ENCODE measurements around the gene CYP8B1. TPM values are rescaled to one million over a fixed set of nuclear protein-coding genes. Genes with fewer than 3 reads are reported as not detected.

Gene CYP8B1
- total and polyA plus RNA-seq, 4 donors: 0.01 to 0.09 TPM; not detected in 2

- Histone ChIP-seq H3K9ac (ENCODE audit: insufficient read depth in 1 of 2, low read length in 2 of 2) (no peak overlapping the region), H3K36me3 (ENCODE audit: control insufficient read depth in 4 of 4, insufficient read depth in 4 of 4, low read length in 4 of 4) (no peaks in the 10 kb centered on the region), H3K27me3 (ENCODE audit: control insufficient read depth in 3 of 3, insufficient read depth in 3 of 3, low read length in 2 of 3) (no peaks in the 10 kb centered on the region), H3K9me3 (ENCODE audit: control insufficient read depth in 4 of 4, insufficient read depth in 3 of 4, low read length in 3 of 4) (no peaks in the 10 kb centered on the region), H3K4me3 (no peak overlapping the region), H3K27ac (ENCODE audit: low read depth in 1 of 2, low read length in 1 of 2) (peak overlapping the region in 1 of 2 donors; percentile 18), H3K4me1 (ENCODE audit: control insufficient read depth in 5 of 5, insufficient read depth in 5 of 5, low read length in 5 of 5) (peaks cover 0 to 8% (median 5%) of the 10 kb centered on the region in 5 donors)
- DNase-seq: no peak
- no peak for TF ChIP-seq CTCF (IDR thresholded peaks at IDR 0.05; ENCODE audit: control extremely low read depth, extremely low read depth)
- no peak for ATAC-seq (ENCODE audit: insufficient read depth, low FRiP score)
- 83 to 90% methylated on average over 9 of the region's 9 CpGs for WGBS, 2 donors
Measured at GRCh38 chr3:42880183-42880582, 4.5 kb upstream of the CYP8B1 start.

GRCh38 chr3:42877881-42878280 lies 2.2 kb upstream of the CYP8B1 start:
- ATAC-seq (ENCODE audit: insufficient read depth, low FRiP score): no peak
- Histone ChIP-seq H3K27me3 (ENCODE audit: control insufficient read depth in 3 of 3, insufficient read depth in 3 of 3, low read length in 2 of 3) (no peaks in the 10 kb centered on the region), H3K4me3 (no peak overlapping the region), H3K9ac (ENCODE audit: insufficient read depth in 1 of 2, low read length in 2 of 2) (no peak overlapping the region), H3K4me1 (ENCODE audit: control insufficient read depth in 5 of 5, insufficient read depth in 5 of 5, low read length in 5 of 5) (peaks cover 0 to 8% (median 6%) of the 10 kb centered on the region in 5 donors), H3K27ac (ENCODE audit: low read depth in 1 of 2, low read length in 1 of 2) (no peak overlapping the region), H3K36me3 (ENCODE audit: control insufficient read depth in 4 of 4, insufficient read depth in 4 of 4, low read length in 4 of 4) (no peaks in the 10 kb centered on the region), H3K9me3 (ENCODE audit: control insufficient read depth in 4 of 4, insufficient read depth in 3 of 4, low read length in 3 of 4) (no peaks in the 10 kb centered on the region)
- TF ChIP-seq CTCF (IDR thresholded peaks at IDR 0.05; ENCODE audit: control extremely low read depth, extremely low read depth): no peak
- peak in 2 of 3 donors; percentile 51 to 55 for DNase-seq
- 83 to 90% methylated on average over 2 of the region's 2 CpGs for WGBS, 2 donors

- DNase-seq (peak; percentile 11 to 34 (median 20)), ATAC-seq (ENCODE audit: insufficient read depth, low FRiP score) (no peak)
- TF ChIP-seq CTCF (IDR thresholded peaks at IDR 0.05; ENCODE audit: control extremely low read depth, extremely low read depth): no peak
- Histone ChIP-seq H3K9ac (ENCODE audit: insufficient read depth in 1 of 2, low read length in 2 of 2) (no peak overlapping the region), H3K4me3 (no peak overlapping the region), H3K4me1 (ENCODE audit: control insufficient read depth in 5 of 5, insufficient read depth in 5 of 5, low read length in 5 of 5) (peaks cover 0 to 14% (median 8%) of the 10 kb centered on the region in 5 donors), H3K27me3 (ENCODE audit: control insufficient read depth in 3 of 3, insufficient read depth in 3 of 3, low read length in 2 of 3) (no peaks in the 10 kb centered on the region), H3K36me3 (ENCODE audit: control insufficient read depth in 4 of 4, insufficient read depth in 4 of 4, low read length in 4 of 4) (no peaks in the 10 kb centered on the region), H3K27ac (ENCODE audit: low read depth in 1 of 2, low read length in 1 of 2) (no peak overlapping the region), H3K9me3 (ENCODE audit: control insufficient read depth in 4 of 4, insufficient read depth in 3 of 4, low read length in 3 of 4) (no peaks in the 10 kb centered on the region)
- WGBS, 2 donors: 72 to 85% methylated on average over 7 of the region's 7 CpGs
Measured at GRCh38 chr3:42876940-42877720, 1.5 kb upstream of the CYP8B1 start.

Measured in lung (tissue), 12 donors.